SK-N-MC (cell line): Measurements from ENCODE around the gene DQX1.

Experiments used
- EZH2 ChIP-seq: fragments of 200-600 bp; sonication (generic); IDR thresholded peaks from one replicate; pipeline ENCODE4 v1.6.1; 2017; ENCODE audit warnings: antibody characterized with exemption
- POLR2AphosphoS5 ChIP-seq: IDR thresholded peaks from 2 replicates; pipeline ENCODE4 v1.6.1; 2012; ENCODE audit warnings: mild to moderate bottlenecking, low read depth, low read length, borderline replicate concordance

DNA sequence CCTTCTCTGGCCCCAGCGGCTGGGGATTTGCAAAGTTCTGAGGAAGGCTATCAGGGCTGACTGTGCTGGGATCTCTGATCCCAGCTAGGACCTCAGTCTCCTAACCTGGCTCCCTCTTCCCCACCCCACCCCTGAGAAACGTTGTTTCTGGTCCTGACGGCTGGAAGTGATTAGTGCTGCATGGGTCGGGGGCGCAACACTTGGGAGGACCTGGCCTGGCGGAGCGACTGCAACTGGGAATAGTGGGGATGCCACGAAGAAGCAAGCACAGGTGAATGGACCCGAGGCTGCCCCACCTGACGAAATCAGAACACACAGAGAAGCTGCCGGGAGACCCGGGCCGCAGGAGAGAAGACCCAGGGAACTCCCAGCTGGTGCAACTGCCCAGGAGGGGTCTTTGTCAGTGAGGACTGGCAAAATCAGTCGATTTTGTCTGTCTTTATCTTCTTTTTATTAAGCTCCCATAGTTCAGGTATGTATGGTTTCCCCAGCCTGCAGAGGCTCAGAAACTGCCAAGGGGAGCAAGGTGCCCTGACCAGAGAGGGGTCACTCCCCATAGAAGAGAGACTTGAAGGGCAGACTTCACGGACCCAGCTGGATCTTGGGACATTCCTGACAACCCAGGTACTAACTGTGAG is 26.0 kb downstream of the DQX1 start:
- TF ChIP-seq EZH2 = no peak
- no peak for TF ChIP-seq POLR2AphosphoS5
